Measurements from ENCODE around the gene FAM200A. TPM values are rescaled to one million over a fixed set of nuclear protein-coding genes. Genes with fewer than 3 reads are reported as not detected.
"Not testable (repeated sequence)": the region's sequence is repeated elsewhere in the genome, so short reads cannot be mapped to it uniquely, and the experiment has no call there.

Gene FAM200A
- total and polyA plus RNA-seq, 9 donors = 6.4 to 13.5 (median 8.9) TPM

- no peak overlapping the region for H3K4me3 ChIP-seq
- no peaks in the 10 kb centered on the region for H3K27me3 ChIP-seq
- no peaks in the 10 kb centered on the region for H3K4me1 ChIP-seq (ENCODE audit: insufficient read depth)
- H3K27ac ChIP-seq = no peak overlapping the region
- H3K9me3 ChIP-seq = no peaks in the 10 kb centered on the region
- no peak for DNase-seq
- H3K36me3 ChIP-seq = no peaks in the 10 kb centered on the region
- TF ChIP-seq POLR2A (IDR thresholded peaks at IDR 0.05) (no peak), EP300 (IDR thresholded peaks at IDR 0.05) (no peak), CTCF (IDR thresholded peaks at IDR 0.05) (no peak)
- intact Hi-C loops (cut with DNase I) = no loop called here
- WGBS, 3 donors = 91 to 95% (median 94%) methylated on average over 1 of the region's 1 CpG
These were observed 44.6 kb upstream of the FAM200A start for GRCh38 chr7:99596408-99596955.

- intact Hi-C loops (cut with DNase I) = no loop called here
These were observed 43.2 kb upstream of the FAM200A start for GRCh38 chr7:99594948-99595745.

DNA sequence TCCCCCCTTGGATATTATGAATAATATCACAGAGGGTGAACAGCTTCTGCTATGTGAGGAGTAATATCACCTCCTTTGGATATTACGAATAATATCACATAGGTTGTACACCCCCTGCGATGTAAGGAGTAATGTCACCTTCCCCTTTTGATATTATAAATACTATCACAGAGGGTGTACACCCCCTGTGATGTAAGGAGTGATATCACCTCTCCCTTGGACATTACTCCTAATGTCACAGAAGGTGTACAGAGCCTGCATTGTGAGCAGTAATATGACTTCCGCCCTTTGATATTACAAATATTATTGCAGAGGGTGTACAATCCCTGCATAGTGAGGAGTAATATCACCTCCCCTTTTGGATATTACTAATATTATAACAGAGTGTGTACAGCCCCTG lies 37.0 kb upstream of the FAM200A start:
- intact Hi-C loops (cut with DNase I) = no loop called here
- no peak overlapping the region for H3K27ac ChIP-seq
- H3K27me3 ChIP-seq = no peaks in the 10 kb centered on the region
- H3K4me3 ChIP-seq = no peak overlapping the region
- no peaks in the 10 kb centered on the region for H3K9me3 ChIP-seq
- H3K4me1 ChIP-seq (ENCODE audit: insufficient read depth) = no peaks in the 10 kb centered on the region
- TF ChIP-seq POLR2A (IDR thresholded peaks at IDR 0.05) (no peak), CTCF (IDR thresholded peaks at IDR 0.05) (no peak), EP300 (IDR thresholded peaks at IDR 0.05) (no peak)
- 73 to 85% (median 84%) methylated on average over 3 of the region's 3 CpGs for WGBS, 3 donors
- no peak for DNase-seq
- H3K36me3 ChIP-seq = no peaks in the 10 kb centered on the region

More at GRCh38 chr7:99594948-99595745, 43.2 kb upstream of the FAM200A start:
- H3K36me3 ChIP-seq = no peaks in the 10 kb centered on the region
- H3K27me3 ChIP-seq = no peaks in the 10 kb centered on the region
- H3K9me3 ChIP-seq = no peaks in the 10 kb centered on the region
- WGBS, 3 donors = 78 to 83% (median 80%) methylated on average over 7 of the region's 7 CpGs
- no peak overlapping the region for H3K4me3 ChIP-seq
- no peak for DNase-seq
- H3K4me1 ChIP-seq (ENCODE audit: insufficient read depth) = no peaks in the 10 kb centered on the region
- TF ChIP-seq CTCF (IDR thresholded peaks at IDR 0.05) (no peak), EP300 (IDR thresholded peaks at IDR 0.05) (no peak), POLR2A (IDR thresholded peaks at IDR 0.05) (no peak)
- H3K27ac ChIP-seq = no peak overlapping the region

- 47 to 52% (median 51%) methylated on average over 4 of the region's 4 CpGs for WGBS, 3 donors
- not testable (repeated sequence) for H3K27ac ChIP-seq
These were observed 28.9 kb upstream of the FAM200A start for GRCh38 chr7:99580778-99581332.

More at GRCh38 chr7:99580778-99581332, 28.9 kb upstream of the FAM200A start:
- H3K36me3 ChIP-seq; H3K27me3 ChIP-seq; intact Hi-C loops (cut with DNase I); H3K9me3 ChIP-seq; DNase-seq; H3K4me1 ChIP-seq (ENCODE audit: insufficient read depth): not testable (repeated sequence)
- H3K4me3 ChIP-seq = peak overlapping the region; percentile 53

Measured in ovary (tissue), 9 donors.